Fibroblast of skin of scalp (primary cell): ENCODE data around the gene SMIM23.
A peak's percentile ranks its signal among the peaks of the same experiment; 100 is the strongest.
"Not testable (repeated sequence)": the region's sequence is repeated elsewhere in the genome, so short reads cannot be mapped to it uniquely, and the experiment has no call there.

Experiments
- DNase-seq: peaks from one replicate; pipeline ENCODE4 v3.0.0-alpha.2; 2013

Gene SMIM23

DNA sequence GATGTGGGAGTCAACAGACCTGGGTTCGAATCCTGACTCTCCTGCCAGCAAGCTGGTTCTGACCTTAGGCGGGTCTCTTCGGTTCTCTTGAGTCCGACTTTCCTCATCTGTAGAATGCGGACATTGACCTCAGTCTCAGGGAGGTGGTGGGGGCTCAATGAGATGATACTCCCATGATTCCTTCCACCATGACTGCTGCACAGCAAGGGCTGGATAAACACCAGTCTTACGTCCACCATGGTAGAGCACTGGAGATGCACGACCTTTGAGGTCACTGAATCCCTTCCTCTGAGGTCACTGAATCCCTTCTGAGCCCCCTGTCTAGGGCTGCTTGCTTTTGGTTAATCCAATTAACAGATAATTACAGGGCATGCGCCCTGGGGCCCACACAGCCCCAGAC is 12.5 kb upstream of the SMIM23 start:
- DNase-seq, result no peak

DNA sequence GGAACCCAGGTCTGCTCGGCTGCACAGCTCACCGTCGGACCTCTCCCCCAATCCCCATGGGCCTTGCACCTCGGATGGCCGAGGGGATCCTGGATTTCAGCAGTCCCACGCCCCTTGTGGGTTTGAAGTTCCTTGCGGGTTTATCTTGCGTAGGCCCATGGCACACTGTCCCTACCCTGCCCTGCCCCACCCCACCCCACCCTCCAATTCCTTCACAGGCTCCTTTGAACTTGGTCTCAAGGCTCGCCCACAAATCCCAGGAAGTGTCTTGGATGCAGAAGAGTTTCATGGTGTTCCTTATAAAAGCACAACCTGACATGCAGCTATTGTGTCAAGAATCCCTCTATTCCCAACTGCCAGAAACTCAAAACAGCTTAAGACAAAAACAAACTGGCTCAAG is 11.2 kb upstream of the SMIM23 start:
- no peak for DNase-seq

DNA sequence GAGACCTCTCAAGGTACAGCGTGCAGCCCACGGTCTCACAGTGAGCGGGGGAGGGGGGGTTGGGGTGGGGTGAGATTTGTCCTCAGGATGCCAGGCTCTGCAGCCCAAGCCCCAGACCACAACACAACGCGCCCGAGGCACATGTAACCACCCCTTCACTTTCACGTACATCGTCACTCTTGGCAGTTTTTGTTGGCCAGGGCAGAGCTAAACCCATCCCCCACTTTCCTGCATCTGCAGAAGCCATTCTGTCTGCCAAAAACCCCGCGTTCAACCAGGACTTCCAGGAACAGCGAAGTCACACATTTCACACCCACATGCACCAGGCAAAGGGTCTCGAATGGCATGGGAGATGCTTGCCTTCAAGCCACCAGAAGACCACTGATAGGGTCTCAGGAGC is 9.4 kb upstream of the SMIM23 start:
- no peak for DNase-seq

DNA sequence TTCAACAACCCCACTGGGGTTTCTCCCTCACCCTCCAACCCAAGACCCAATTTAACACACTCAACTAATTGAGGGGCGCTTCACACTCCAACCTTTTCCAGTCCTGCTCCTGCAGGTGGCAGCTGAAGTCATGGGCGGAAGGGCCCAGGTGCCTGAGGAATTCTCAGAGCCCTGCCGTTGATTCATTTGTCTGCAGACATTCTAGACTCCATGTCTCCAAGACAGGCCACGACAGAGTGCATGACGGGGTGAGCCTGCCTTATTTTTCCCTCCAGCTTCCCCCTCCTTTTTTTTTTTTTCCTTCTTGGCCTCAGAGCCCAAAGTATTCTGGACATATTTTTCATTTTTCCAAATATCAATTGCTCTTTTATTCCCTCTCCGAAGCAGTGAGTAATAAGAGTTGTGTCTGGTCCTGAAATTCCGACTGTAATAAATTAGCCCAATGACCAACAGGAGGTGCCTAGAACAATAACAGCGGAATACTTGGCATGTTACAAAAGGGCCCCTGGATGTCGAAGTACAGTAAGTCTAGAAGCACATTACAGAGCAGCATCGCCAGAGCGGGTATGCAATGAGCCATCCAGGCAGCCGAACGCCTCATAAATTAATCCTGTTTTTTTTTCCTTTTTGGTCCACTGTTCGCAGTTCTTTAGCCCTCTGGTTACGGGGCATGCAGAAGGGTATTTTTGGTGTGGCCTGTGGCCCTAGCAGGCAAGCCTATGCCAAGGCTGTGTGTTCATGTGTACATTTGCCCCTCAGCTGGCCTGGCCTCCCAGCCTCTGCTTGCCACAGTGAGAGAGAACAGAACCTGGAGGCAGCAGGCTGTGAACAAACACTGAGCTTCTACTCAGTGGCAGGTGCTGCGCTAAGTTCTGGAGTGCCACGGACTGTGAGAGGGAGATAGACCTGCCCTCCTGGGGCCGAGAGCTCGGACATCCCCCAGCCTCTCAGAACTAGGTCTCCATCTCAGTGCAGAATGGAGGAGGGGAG is 8.6 kb upstream of the SMIM23 start:
- peak; percentile 7 for DNase-seq

DNA sequence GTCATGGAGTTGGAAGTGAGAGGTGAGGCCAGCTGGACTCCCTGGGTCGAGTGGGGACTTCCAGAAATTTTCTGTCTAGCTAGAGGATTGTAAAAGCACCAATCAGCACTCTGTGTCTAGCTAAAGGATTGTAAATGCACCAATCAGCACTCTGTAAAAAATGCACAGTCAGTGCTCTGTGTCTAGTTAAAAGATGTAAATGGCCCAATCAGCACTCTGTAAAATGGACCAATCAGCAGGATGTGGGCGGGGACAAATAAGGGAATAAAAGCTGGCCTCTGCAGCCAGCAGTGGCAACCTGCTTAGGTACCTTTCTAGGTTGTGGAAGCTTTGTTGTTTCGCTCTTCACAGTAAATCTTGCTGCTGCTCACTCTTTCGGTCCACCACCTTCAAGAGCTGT is 3.9 kb upstream of the SMIM23 start:
- not testable (repeated sequence) for DNase-seq

DNA sequence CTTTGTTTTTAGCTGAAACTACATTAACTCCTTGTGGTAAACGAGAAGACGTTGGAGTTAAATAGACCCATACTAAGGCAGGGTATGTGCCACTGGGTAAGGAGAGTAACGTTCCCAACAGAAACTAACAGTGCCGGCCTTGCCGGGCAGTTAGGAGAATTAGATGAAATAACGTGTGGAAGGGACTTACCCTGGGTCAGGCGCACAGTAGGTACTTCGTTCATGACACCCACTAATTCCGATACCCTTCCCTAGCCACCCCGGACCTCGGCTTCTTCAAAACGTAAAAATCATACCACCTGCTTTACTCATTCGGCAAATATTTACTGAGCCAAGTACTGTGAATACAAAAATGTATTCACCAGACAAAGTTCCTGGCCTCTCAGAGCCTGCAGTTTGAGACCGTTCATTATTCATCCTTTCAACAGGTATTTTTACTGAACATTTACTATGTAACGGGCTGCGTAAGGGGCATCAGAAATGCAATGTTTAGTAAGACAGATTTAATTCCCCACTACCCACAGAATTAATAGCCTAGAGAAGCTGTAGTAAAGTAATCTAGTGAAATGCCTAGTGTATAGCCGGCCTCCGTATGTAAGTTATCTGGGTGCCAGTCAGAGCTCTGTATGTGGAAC is 3.2 kb upstream of the SMIM23 start:
- DNase-seq, result no peak

DNA sequence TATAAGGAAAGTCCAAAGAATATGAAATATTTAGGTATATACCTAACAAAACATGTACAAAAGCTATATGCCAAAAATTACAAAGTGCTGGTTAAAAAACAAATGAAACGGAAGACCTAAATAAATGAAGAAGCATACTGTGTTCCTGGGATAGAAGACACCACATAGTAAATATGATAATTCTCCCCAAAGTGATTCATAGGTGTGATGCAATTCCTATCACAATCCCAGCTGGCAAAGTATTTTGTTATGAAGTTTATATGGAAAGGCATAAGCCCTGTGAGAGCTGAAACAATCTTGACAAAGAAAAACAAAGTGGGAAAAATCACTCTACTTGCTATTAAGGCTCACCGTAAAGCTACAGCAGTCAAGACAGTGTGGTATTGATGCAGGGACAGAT is 2.6 kb upstream of the SMIM23 start:
- no peak for DNase-seq

DNA sequence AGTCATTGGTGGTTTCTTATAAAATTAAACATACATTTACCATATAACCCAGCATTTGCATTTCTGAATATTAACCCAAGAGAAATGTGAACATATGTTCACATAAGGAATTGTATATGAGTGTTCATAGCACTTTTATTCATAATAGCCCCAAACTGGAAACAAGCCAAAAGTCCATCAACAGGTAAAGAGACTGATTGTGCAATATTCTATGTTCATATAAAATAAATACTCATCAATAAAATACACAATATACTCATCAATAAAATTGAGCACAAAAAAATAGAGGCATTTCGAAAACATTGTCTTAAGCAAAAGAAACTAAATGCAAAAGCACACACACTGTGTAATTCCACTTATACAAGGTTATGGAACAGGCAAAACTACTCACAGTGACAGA is 3.7 kb downstream of the SMIM23 start:
- no peak for DNase-seq

DNA sequence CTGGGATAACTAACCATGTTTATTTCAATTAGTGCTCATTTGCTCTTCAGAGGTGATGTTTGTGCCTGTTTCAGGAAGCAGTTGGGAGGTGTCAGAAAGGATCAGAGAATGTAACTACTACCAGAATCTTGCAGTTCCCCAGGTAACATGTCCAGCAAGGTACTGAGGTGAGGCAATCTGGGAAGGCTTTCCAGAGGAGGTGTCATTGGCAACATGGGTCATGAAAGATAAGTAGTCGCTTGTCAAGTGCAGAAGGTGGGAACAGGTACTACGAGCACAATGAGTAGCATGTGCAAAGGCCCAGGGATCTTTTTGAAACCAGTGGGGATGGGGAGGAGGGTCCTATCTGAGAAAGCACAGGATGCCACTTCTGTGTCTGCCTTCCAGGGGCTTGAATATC is 4.8 kb downstream of the SMIM23 start:
- no peak for DNase-seq

DNA sequence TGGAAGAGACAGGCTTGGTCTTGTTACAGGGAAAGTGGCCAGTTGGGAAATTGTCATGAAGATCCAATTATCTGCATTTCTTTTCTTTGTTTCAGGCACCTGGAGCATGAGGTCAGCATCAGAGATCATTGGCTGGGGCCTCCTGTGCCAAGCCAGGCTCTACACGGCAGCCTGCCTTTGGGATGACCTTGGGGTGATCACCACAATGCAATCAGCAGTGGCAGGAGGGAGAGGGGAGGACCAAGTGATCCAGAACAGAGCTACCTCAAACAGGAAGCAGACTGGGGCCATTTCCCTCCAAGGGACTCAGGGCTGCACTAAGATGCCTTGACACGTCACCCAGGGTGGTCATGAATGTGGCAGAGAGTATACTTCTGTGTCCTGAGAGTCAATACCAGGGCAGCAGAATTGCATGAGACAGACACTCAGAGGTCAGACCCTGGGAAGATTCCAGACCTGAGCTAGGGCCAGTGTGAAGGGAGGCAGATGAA is 8.9 kb downstream of the SMIM23 start:
- no peak for DNase-seq

DNA sequence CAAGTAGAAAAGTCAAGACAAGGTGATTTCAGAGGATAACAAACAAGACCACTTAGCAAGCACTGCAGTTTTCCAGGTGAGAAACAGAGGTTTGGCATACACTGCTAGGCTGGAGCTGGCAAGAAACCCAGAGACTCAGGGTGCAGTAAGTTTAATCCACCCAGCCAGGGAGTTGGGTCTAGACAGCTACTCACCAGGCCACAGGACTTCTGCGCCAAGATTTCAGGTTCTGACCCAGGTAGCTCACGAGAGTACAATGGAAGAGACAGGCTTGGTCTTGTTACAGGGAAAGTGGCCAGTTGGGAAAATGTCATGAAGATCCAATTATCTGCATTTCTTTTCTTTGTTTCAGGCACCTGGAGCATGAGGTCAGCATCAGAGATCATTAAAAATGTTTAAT is 9.8 kb downstream of the SMIM23 start:
- DNase-seq, result no peak

DNA sequence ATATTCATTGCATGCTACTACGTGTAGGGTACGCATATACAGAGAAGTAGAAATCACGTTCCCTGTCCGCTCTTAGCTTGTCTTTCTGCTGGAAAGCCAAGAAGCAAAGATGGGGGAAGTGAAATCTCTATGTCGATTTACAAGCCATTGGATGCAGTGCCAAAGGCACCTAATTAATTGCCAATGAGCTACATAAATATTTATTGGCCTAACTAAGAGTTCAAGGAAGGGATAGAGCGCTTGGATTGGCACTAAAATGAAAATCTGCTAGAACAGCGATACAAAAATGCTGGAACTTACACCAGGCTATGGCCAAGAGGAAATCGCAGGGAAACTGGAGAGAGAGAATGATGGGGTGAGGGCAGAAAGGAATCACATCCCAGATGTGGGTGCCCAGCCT is 10.8 kb downstream of the SMIM23 start:
- no peak for DNase-seq

DNA sequence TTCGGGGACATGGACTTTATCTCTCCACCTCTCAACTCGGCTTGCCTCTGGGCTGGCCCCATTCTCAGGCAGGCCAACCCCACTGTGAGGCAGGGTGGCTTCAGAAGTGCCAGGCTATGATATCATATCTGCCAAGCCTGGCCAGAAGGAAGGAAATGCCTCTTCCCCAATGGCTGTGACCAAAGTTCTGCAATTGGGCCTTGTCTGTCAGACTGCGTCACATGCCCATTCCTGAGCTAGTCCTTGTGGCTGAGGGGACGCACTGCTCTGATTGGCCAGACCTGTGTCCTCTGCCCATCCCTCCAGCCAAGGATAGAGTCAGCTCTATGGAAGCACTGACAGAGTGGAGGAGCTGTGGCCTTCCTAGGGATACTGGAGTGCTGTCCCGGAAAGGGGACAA is 11.9 kb downstream of the SMIM23 start:
- DNase-seq, result no peak

DNA sequence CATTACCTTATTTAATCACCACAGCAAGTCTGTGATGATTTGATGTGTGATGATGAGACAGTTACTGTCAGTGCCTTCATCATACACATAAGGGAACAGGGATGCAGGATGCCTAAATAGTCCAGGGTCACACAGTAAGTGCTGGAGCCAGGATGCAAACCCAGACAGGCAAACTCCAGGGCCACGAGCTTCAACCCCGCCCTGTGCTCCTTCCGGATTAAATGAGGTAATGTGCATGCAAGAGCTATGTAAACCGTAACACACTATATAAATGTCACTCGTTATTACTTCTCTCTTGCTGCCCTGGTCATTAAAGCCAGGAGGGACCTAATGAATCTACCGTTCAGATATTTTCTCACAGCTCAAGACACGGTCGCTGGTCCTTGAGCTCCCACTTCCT is 12.8 kb downstream of the SMIM23 start:
- no peak for DNase-seq

DNA sequence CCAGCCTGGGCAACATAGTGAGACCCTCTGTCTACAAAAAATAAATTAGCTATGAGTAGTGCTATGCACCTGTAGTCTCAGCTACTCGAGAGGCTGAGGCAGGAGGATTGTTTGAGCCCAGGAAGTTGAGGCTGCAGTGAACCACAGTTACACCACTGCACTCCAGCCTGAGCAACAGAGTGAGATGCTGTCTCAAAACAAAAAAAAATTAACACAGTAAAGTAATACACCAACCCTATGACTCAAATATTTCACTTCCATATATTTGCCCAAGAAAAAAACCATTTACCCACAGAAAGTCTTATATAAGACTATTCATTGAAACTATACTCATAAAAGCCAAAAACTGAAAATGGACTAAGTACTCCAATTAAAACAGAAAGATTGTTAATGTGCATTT is 16.2 kb downstream of the SMIM23 start:
- no peak for DNase-seq

DNA sequence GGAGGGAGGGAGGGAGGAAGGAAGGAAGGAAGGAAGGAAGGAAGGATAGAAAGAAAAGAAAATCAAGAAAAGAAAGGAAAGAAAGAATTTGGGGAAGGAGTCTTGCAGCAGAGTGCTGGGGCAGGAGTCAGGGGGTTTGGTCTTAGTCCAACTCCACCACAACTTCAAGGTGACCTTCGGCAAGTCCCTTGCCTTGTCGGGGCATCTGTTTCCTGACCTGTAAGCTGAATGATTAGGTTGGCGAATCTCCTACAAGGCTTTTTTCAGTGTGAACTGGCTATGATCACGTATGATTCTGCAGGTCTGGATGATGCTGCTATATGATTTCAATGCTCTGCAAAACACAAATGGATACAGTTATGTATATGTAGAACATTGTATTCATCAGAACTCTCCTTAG is 20.1 kb downstream of the SMIM23 start:
- DNase-seq, result no peak

DNA sequence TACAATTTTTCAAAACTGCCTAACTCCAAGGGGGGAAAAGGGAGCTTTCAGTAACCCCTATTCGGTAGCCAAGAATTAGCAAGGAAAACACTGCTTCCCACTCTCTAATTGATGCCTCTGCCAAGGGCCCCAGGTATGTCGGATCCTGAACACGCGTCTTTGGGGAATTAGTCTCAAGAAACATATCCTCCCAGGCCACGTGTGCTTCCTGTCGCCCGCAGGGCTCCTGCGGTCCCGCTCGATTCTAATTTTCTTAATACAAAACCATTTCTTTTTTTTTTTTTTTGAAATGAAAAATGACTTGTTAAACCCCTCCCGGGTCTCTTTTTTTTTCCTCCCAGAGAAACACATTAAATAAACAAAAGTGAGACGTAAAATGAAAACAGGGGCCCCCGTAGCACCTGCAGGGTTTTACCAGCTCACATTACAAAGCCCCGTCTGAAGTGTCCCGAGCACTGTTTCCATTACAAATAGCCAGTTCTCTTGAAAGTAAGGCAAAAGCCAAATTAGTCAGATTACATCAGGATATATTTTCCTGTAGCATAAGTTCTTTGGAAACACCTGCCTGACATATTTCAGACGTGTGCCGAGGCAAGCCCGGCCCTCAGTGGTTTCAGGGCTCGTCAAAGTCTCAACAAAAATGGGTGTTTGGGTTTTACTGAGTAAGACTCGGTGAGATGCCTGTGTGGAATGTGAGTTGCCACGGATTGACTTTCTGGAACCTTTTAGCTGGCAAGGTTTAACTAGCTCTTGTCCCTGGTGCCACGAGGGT is 21.5 kb downstream of the SMIM23 start:
- peak; percentile 5 for DNase-seq

DNA sequence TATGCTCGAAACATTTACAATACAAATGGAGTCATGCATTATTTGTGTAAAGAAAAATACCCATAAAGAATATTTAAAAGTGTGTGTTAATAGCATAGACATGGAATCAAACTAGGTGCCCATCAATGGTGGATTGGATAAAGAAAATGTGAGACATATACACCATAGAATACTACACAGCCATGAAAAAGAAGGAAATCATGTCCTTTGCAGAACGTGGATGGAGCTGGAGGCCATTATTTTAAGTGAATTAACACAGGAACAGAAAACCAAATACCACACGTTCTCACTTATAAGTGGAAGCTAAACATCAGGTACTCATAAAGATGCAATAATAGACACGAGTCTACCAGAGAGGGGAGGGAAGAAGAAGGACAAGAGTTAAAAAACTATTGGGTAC is 22.8 kb downstream of the SMIM23 start:
- no peak for DNase-seq

DNA sequence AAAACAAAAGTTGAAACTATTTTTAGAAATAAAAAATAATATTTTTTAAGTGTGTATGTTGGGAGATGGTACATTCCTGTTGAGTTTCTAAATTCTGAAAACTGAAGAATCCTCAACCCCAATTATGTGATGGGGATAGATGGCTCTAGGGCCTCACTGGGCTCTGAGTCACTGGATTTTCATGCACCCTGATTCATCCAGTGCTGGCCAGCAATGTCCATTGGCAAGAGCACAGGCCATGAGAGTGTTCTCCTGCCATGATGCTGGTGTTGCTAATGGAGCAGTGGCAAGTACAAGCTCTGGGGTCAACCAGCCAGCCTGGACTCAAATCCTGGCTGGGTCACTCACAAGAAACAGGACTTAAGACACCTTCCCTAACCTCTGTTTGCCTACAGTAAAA is 23.3 kb downstream of the SMIM23 start:
- peak; percentile 10 for DNase-seq

DNA sequence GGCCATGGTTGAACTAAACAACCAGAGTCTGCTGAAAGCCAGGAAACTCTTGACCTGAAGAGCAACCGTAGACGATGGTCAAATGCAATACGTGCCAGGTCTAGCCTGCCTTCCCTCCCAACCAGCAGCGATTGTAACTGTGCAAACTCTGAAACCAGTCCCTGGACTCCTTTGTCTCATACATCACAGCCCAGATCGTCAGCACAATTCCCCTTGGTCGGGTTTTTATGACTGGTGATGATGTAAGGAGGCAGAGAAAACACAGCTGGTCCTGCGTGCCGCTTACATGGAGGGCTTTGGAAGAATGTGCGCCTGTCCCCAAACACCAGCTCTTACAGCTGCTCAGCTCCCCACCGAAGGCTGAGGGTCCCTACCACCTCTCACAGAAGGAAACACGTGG is 24.6 kb downstream of the SMIM23 start:
- DNase-seq, result no peak

DNA sequence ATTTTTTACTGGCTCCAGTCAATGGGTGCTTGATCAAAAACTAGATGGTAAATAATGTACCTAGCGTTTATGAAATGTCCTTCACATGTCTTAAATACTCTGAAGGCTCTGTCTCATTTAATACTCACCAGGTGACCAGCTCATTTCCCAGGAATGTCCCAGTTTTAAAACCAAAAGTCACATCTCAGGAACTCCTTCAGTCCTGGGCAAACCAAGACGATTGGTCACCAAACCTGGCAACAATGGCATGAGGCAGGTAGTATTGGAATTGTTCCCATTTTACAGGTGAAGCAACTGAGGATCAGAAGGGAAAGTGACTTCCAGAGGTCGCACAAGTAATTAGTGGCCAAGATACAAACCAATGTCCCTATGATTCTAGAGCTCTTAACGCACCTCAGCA is 27.7 kb downstream of the SMIM23 start:
- DNase-seq, result no peak

DNA sequence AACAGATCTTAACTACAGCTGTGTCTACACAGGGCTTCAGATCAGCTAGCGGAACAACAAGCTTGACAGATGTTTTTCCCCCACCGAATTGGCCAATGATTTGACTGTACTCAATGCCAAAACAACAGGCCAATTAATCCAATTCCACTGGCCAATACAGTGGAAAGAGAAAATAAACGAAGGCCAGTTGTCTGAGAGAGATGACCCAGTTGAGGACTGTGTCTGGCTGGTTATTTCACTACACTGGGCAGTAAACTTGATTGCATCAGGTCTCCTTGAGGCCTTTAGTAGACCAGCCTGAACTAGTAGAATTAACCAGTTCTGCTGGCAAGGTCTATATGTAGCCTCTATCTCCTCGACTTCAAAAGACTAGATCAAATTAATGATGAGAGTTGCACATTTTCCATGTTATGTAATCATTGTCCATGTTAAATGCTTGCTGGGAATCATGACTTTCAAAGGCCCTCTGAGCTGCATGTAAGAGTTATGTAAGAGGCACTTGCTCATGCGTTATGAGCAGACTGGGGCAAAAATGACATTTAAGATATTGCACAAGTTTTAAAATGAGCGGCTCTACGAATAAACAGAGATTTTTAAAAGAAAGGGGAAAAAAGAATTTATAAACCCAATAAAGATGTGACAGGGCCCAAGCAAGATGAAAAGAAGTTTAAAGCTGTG is 28.3 kb downstream of the SMIM23 start:
- no peak for DNase-seq

DNA sequence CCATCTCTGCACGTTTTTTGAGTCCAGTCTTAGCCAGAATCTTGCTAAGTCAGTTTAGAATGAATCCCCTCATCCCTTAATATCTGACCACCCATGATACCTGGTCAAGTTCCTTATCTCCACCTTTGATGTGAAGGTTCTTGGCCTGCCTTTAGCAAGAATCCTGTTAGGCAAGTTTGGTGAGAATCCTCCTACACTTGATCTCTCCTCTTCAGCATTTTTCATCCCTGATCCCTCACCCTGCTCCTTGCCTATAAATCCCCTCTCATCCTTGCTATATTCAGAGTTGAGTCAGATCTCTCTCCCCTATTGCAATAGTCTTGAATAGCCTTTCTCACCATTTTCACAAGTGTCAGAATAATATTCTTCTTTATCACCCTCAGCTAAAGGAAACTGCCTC is 31.0 kb downstream of the SMIM23 start:
- DNase-seq, result no peak
